Stimulated activated CD8-positive, alpha-beta memory T cell treated with anti-CD3 and anti-CD28 coated beads, Interleukin-7, amount 100 ng/mL, for 48 hours (primary cell): ENCODE data around the gene GOLGA6L25.
"Not testable (repeated sequence)": the region's sequence is repeated elsewhere in the genome, so short reads cannot be mapped to it uniquely, and the experiment has no call there.

ENCODE experiments used
- DNase-seq, 2 donors: peaks; one replicate each; pipeline ENCODE4 v3.0.0-alpha.2; 2020; ENCODE audit warnings: low read depth in 1 of 2; ENCODE audit errors: extremely low read depth in 1 of 2

Gene GOLGA6L25

DNA sequence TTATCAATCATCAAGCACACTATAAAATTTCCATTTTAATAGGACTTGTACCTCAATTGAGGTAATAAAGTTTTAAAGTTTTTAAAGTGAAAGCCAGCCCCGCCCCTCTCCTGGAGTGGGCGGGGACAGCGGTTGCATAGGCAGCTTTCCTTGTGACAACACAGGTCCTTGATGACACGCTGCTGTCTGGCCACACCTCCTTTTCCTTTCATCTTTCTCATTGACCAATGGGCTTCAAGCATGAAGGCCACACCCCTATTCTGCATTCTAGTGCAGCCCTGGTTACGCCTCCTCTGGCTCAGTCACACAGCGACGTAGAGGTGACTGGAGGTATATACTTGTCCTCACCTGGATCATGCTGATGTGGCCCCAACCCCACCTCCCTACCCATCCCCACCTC lies at the start of gene GOLGA6L25:
TSS of gene GOLGA6L25 (plus strand) at position 301 of the 400 bp plus-strand sequence. CDS start at position 362, 61 bp downstream.
- DNase-seq = not testable (repeated sequence)

DNA sequence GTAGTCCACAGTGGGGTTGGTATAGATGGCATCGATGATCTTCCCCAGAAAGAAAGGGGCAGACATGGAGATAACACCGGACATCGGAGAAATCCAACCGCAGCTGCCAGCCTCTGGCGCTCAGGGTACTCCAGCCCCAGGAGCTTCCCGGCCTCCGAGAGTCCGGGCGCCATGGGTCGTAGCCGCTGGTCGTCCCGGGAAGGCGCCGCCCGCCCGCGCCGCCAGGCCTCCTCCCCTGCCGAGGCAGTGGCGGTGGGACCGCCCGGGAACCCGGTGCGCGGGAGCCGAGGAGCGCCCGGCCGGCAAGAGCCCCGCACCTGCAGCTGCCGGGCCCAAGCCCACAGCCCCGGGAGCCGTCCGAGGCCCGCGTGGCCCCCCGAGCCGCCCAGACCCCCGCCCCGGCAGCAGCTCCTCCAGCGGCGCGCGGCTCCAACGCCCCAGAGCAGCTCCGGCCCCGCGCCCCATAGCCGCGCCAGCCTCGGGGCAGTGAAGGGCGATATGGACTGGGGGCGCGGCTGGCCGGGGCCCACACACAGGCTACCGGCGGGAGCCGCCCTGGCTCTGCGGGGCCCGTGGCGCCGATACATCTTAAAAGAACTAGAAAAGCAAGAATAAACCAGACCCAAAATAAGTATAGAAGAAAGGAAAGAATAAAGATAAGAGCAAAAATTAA lies 45.0 kb upstream of the GOLGA6L25 start:
- DNase-seq = not testable (repeated sequence)

GRCh38 chr15:28514128-28514527 lies 39.2 kb upstream of the GOLGA6L25 start:
- not testable (repeated sequence) for DNase-seq

DNA sequence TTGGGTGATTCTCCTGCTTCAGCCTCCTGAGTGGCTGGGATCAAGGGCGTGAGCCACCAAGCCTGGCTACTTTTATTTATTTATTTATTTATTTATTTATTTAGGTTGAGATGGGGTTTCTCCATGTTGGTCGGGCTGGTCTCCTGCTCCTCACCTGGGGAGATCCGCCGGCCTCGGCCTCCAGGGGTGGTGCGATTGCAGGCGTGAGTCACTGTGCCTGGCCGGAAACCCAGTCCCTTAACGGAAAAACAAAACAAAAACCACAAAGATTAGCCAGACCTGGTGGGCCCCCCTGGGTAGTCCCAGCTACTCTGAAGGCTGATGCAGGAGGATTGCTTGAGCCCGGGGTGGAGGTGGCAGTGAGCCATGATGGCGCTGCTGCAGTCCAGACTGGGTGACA lies 38.2 kb upstream of the GOLGA6L25 start:
- not testable (repeated sequence) for DNase-seq

GRCh38 chr15:28532954-28533353 lies 20.4 kb upstream of the GOLGA6L25 start, which contains the start of gene GOLGA8G:
Gene GOLGA8G, minus strand, starts transcription at chr15:28532971. Its CDS starts 62 bp downstream, at chr15:28532909.
- not testable (repeated sequence) for DNase-seq

DNA sequence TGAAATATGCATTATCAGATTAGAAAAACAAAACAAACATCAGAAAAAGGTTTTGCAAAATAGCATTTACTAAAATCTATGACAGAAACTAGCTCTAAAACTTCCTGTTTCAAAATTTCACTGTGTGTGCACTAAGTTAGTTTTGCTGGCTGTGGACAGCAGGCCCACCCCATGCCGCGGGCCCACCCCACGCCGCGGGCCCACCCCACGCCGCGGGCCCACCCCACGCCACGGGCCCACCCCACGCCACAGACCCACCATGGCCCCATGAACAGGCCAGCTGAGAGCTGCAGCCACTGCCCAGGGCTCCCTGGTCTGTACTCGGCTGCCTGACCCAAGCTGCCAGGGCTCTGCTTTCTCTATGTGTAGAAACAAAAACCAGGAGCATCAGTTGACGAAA lies 20.0 kb downstream of the GOLGA6L25 start:
- not testable (repeated sequence) for DNase-seq

GRCh38 chr15:28588977-28589606 lies 35.7 kb downstream of the GOLGA6L25 start:
- DNase-seq = not testable (repeated sequence)

- not testable (repeated sequence) for DNase-seq
Observed at GRCh38 chr15:28589769-28590168, 36.4 kb downstream of the GOLGA6L25 start.

DNA sequence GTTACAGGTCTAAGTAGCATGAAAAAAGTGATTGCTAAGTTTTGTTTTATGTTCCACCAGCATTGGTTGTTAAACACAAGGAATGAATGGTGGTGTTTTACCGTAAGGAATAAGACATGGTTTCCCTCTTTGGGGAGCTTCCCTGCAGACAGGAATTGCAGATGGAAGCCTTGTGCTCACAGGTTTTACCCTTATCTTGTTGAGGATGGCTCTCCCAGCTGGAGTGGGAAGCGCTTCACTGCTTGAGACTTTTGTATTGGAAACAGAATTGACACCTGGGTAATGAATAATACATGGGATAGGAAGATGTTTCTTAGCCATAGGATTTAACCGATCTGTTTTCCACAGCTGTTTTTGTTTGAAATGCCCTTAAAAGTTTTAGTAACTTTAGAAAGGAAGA lies 39.0 kb downstream of the GOLGA6L25 start:
- not testable (repeated sequence) for DNase-seq

DNA sequence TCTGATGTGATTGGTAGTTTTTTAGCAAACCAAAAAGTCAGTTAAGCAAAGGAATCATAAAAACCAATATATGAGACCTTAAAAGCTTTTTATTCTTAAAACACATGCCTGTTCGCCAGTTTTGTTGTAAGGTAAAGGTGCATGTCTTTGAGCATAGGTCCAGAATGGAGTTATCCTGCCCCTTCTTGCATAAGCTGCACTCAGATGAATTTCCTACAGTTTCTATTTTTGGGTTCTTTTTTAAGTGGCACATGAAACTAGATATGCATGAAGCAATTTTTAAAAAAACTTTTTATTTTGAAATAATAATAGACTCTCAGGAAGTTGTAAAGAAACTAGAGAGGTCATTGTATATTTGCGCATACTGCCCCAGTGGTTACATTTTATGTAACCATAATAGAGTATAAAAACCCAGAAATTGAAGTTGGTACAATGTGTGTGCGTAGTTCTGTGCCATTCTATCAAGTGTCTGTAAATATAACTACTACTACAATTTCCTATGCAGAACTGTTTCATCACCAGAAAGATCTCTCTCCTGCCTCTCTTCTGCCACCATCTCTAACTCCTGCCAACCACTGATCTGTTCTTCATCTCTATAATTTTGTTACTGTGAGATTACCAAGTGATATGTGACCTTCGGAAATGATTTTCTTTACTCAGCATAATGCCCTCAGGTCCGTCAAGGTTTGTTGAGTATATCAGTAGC lies 40.2 kb downstream of the GOLGA6L25 start:
- not testable (repeated sequence) for DNase-seq

GRCh38 chr15:28597471-28597870 lies 44.1 kb downstream of the GOLGA6L25 start:
- DNase-seq = not testable (repeated sequence)

GRCh38 chr15:28598209-28598608 lies 44.8 kb downstream of the GOLGA6L25 start:
- not testable (repeated sequence) for DNase-seq

- not testable (repeated sequence) for DNase-seq
Observed at GRCh38 chr15:28602152-28602551, 48.8 kb downstream of the GOLGA6L25 start.
